T-cell (primary cell): ENCODE data around the gene DGKZ. TPM values are rescaled to one million over a fixed set of nuclear protein-coding genes. Genes with fewer than 3 reads are reported as not detected.
A peak's percentile ranks its signal among the peaks of the same experiment; 100 is the strongest.
"Not testable (repeated sequence)": the region's sequence is repeated elsewhere in the genome, so short reads cannot be mapped to it uniquely, and the experiment has no call there.

Experiments used
- ATAC-seq, 4 experiments: fragments of 200-7000 bp in 3 of 4; fragments of 150-1000 bp in 1 of 4; cut with Tn5 transposase; replicated peaks in 1 of 4; 1 replicate in 3 of 4; 2 replicates in 1 of 4; pipeline ENCODE4 v1.10.0; 2021; ENCODE audit warnings: moderate library complexity in 3 of 4, mild to moderate bottlenecking in 2 of 4, moderate number of reproducible peaks in 1 of 4
- CTCF ChIA-PET, 2 donors: fragments of 300-600 bp; sonication (Branson Sonifier 250); formaldehyde crosslinking; loops; one replicate each; lab custom pipeline; 2022; ENCODE audit warnings: antibody characterized with exemption in 2 of 2; lab: Charles Lee
- POLR2A ChIA-PET, 2 donors: fragments of 300-600 bp; sonication (Branson Sonifier 250); formaldehyde crosslinking; loops; one replicate each; lab custom pipeline; 2022; ENCODE audit warnings: antibody characterized with exemption in 2 of 2; lab: Charles Lee
- DNase-seq, 35 experiments: peaks; one replicate each; pipeline versions ENCODE4 v3.0.0 to v3.0.0-alpha.2; 2013 to 2023
- H3K27ac ChIP-seq: one replicate; pipeline ENCODE4 v1.5.1; 2013; ENCODE audit warnings: low read length
- H3K27me3 ChIP-seq, 2 experiments: replicated peaks in 1 of 2; 1 replicate in 1 of 2; 2 replicates in 1 of 2; pipeline versions ENCODE4 v1.6.1 to v1.7.0; 2013; ENCODE audit warnings: low read length in 1 of 2, mixed read lengths in 1 of 2; ENCODE audit not compliant: control insufficient read depth in 2 of 2, insufficient read depth in 2 of 2; ENCODE audit errors: extremely low read depth in 1 of 2
- H3K36me3 ChIP-seq, 2 donors: 1 replicate in 1 of 2; 2 replicates in 1 of 2; pipeline versions ENCODE4 v1.6.1 to v1.7.0; 2013; ENCODE audit warnings: low read length in 1 of 2; ENCODE audit not compliant: control insufficient read depth in 2 of 2, insufficient read depth in 1 of 2; ENCODE audit errors: extremely low read depth in 1 of 2
- H3K4me1 ChIP-seq, 2 experiments: 1 replicate in 1 of 2; 2 replicates in 1 of 2; pipeline versions ENCODE4 v1.6.1 to v1.7.0; 2013; ENCODE audit warnings: low read length in 2 of 2, mixed read lengths in 1 of 2; ENCODE audit not compliant: insufficient read depth in 2 of 2, control insufficient read depth in 1 of 2; ENCODE audit errors: extremely low read depth in 1 of 2
- H3K4me3 ChIP-seq, 2 donors: 1 replicate in 1 of 2; 2 replicates in 1 of 2; pipeline versions ENCODE4 v1.5.1 to v1.7.0; 2013; ENCODE audit warnings: mild to moderate bottlenecking in 2 of 2, low read length in 1 of 2, moderate library complexity in 1 of 2; ENCODE audit not compliant: control insufficient read depth in 1 of 2; ENCODE audit errors: extremely low read depth in 1 of 2
- H3K9me3 ChIP-seq: 2 replicates; pipeline ENCODE4 v1.7.0; 2013
- H3K27ac Mint-ChIP-seq, 2 donors: one replicate each; pipeline ENCODE4 v1.8.0; 2020 to 2021; ENCODE audit warnings: mild to moderate bottlenecking in 2 of 2, mixed read lengths in 2 of 2
- H3K27me3 Mint-ChIP-seq, 2 donors: one replicate each; pipeline ENCODE4 v1.8.0; 2021 to 2022; ENCODE audit warnings: mixed read lengths in 2 of 2
- H3K36me3 Mint-ChIP-seq: one replicate; pipeline ENCODE4 v1.8.0; 2021; ENCODE audit warnings: mixed read lengths
- H3K4me1 Mint-ChIP-seq, 3 donors: one replicate each; pipeline ENCODE4 v1.8.0; 2020 to 2022; ENCODE audit warnings: mixed read lengths in 3 of 3, mild to moderate bottlenecking in 1 of 3
- H3K4me3 Mint-ChIP-seq, 3 donors: one replicate each; pipeline ENCODE4 v1.8.0; 2020 to 2022; ENCODE audit warnings: mild to moderate bottlenecking in 3 of 3, mixed read lengths in 3 of 3, moderate library complexity in 3 of 3
- H3K9me3 Mint-ChIP-seq, 3 donors: one replicate each; pipeline ENCODE4 v1.8.0; 2020 to 2022; ENCODE audit warnings: mixed read lengths in 3 of 3
- WGBS: methylation state at CpG from one replicate; pipeline ENCODE4 v1.1.5; 2013; ENCODE audit warnings: missing lambda C conversion rate; ENCODE audit not compliant: insufficient coverage; 5-methylcytosine and 5-hydroxymethylcytosine counted together
- total RNA-seq, 35 experiments: library from RNA in 6 of 35; stranded (reverse) in 6 of 35; fragments of 120-200 nt in 1 of 35; gene quantifications; one replicate each; pipeline versions ENCODE4 v1.2.1 to v1.2.4 and lab custom pipeline; 2013 to 2026

The DGKZ gene
- total RNA-seq, 5 donors from 2014 or later (not counting 1 experiment from before 2014, with no cell fraction given) = 235 to 318 (median 251) TPM

GRCh38 chr11:46377831-46378230 lies 30.6 kb downstream of the DGKZ start:
- Mint-ChIP-seq H3K36me3 (peaks cover 25% of the 10 kb centered on the region), H3K27me3 (peaks cover 0 to 5% of the 10 kb centered on the region in 2 donors), H3K27ac (peak overlapping the region in 1 of 2 donors; percentile 17), H3K9me3 (no peaks in the 10 kb centered on the region), H3K4me1 (peaks cover 7 to 11% (median 10%) of the 10 kb centered on the region in 3 donors), H3K4me3 (no peak overlapping the region)
- ATAC-seq (no peak), DNase-seq (no peak)
- Histone ChIP-seq H3K27me3 (peaks cover 0 to 14% of the 10 kb centered on the region in 2 experiments), H3K36me3 (peaks cover 26 to 48% of the 10 kb centered on the region in 2 donors), H3K4me3 (no peak overlapping the region), H3K27ac (no peak overlapping the region), H3K4me1 (peaks cover 6 to 33% of the 10 kb centered on the region in 2 experiments), H3K9me3 (no peaks in the 10 kb centered on the region)
- ChIA-PET POLR2A (no interaction called here), CTCF (interaction anchor here (0.6 to 0.9 kb wide), 2 partner anchors 9 to 63 kb away, joined by 3 to 4 read pairs; no protein-coding TSS in a partner anchor)
- 75% methylated on average over 1 of the region's 5 CpGs for WGBS

GRCh38 chr11:46378296-46378695 lies 31.0 kb downstream of the DGKZ start:
- Histone ChIP-seq H3K9me3 (no peaks in the 10 kb centered on the region), H3K27ac (no peak overlapping the region), H3K27me3 (peaks cover 0 to 19% of the 10 kb centered on the region in 2 experiments), H3K36me3 (peaks cover 25 to 46% of the 10 kb centered on the region in 2 donors), H3K4me1 (peaks cover 6 to 37% of the 10 kb centered on the region in 2 experiments), H3K4me3 (no peak overlapping the region)
- ChIA-PET CTCF (interaction anchor here (0.6 to 0.9 kb wide), 3 partner anchors 9 to 466 kb away, joined by 3 to 4 read pairs (median 3); no protein-coding TSS in a partner anchor), POLR2A (no interaction called here)
- Mint-ChIP-seq H3K27me3 (peaks cover 0 to 6% of the 10 kb centered on the region in 2 donors), H3K4me3 (peak overlapping the region in 1 of 3 donors; percentile 50), H3K36me3 (peaks cover 25% of the 10 kb centered on the region), H3K27ac (peak overlapping the region in 1 of 2 donors; percentile 66), H3K4me1 (peaks cover 7 to 11% (median 10%) of the 10 kb centered on the region in 3 donors), H3K9me3 (no peaks in the 10 kb centered on the region)
- DNase-seq (no peak), ATAC-seq (no peak)
- 92% methylated on average over 8 of the region's 10 CpGs for WGBS

- 82% methylated on average over 8 of the region's 20 CpGs for WGBS
- H3K27me3 Mint-ChIP-seq = peaks cover 0 to 10% of the 10 kb centered on the region in 2 donors
- H3K4me1 ChIP-seq = peaks cover 6 to 37% of the 10 kb centered on the region in 2 experiments
- no peaks in the 10 kb centered on the region for H3K9me3 Mint-ChIP-seq
- ChIA-PET POLR2A (no interaction called here), CTCF (interaction anchor here (0.6 to 0.9 kb wide), 3 partner anchors 8 to 465 kb away, joined by 3 to 4 read pairs (median 3); no protein-coding TSS in a partner anchor)
- peak overlapping the region; percentile 31 to 50 (median 41) for H3K4me3 Mint-ChIP-seq
- peak overlapping the region; percentile 74 to 78 for H3K27ac Mint-ChIP-seq
- peaks cover 23% of the 10 kb centered on the region for H3K36me3 Mint-ChIP-seq
- H3K27ac ChIP-seq = peak overlapping the region; percentile 29
- no peaks in the 10 kb centered on the region for H3K9me3 ChIP-seq
- H3K4me3 ChIP-seq = no peak overlapping the region
- peaks cover 19 to 41% of the 10 kb centered on the region in 2 donors for H3K36me3 ChIP-seq
- DNase-seq (no peak), ATAC-seq (no peak)
- peaks cover 7 to 11% (median 10%) of the 10 kb centered on the region in 3 donors for H3K4me1 Mint-ChIP-seq
- H3K27me3 ChIP-seq = peaks cover 0 to 26% of the 10 kb centered on the region in 2 experiments
Observed at GRCh38 chr11:46378811-46379481, 31.7 kb downstream of the DGKZ start.

- peak in 2 of 35 experiments; percentile 20 to 21 for DNase-seq
Observed at GRCh38 chr11:46379482-46380293, 32.4 kb downstream of the DGKZ start.

GRCh38 chr11:46380340-46381047 lies 33.2 kb downstream of the DGKZ start:
- POLR2A ChIA-PET = no interaction called here
- peaks cover 17% of the 10 kb centered on the region for H3K36me3 Mint-ChIP-seq
- H3K9me3 Mint-ChIP-seq = no peaks in the 10 kb centered on the region
- CTCF ChIA-PET = interaction anchor here in 1 of 2 donors (0.5 to 0.6 kb wide), 2 partner anchors 28 to 536 kb away, joined by 3 read pairs; no protein-coding TSS in a partner anchor
- H3K36me3 ChIP-seq = peaks cover 15 to 26% of the 10 kb centered on the region in 2 donors
- H3K27ac Mint-ChIP-seq = peak overlapping the region; percentile 84 to 85
- H3K27ac ChIP-seq = peak overlapping the region; percentile 38
- H3K4me1 Mint-ChIP-seq = peaks cover 7 to 11% (median 10%) of the 10 kb centered on the region in 3 donors
- peak overlapping the region; percentile 72 to 82 (median 79) for H3K4me3 Mint-ChIP-seq
- peaks cover 6 to 37% of the 10 kb centered on the region in 2 experiments for H3K4me1 ChIP-seq
- peaks cover 0 to 41% of the 10 kb centered on the region in 2 experiments for H3K27me3 ChIP-seq
- peaks cover 0 to 22% of the 10 kb centered on the region in 2 donors for H3K27me3 Mint-ChIP-seq
- no peaks in the 10 kb centered on the region for H3K9me3 ChIP-seq
- WGBS = 0% methylated on average over 27 of the region's 45 CpGs
- ATAC-seq (peak; percentile 32 to 55 (median 39)), DNase-seq (peak in 15 of 35 experiments; percentile 21 to 59 (median 36))
- H3K4me3 ChIP-seq = peak overlapping the region; percentile 67 to 77

More at GRCh38 chr11:46379482-46380293, 32.4 kb downstream of the DGKZ start:
- H3K36me3 ChIP-seq = peaks cover 19 to 34% of the 10 kb centered on the region in 2 donors
- H3K4me3 ChIP-seq, H3K9me3 ChIP-seq, POLR2A ChIA-PET, H3K9me3 Mint-ChIP-seq: not testable (repeated sequence)
- peak overlapping the region; percentile 29 for H3K27ac ChIP-seq
- CTCF ChIA-PET = interaction anchor here in 1 of 2 donors (0.6 kb wide), 1 partner anchor 535 kb away, joined by 3 read pairs; no protein-coding TSS in a partner anchor
- 60% methylated on average over 3 of the region's 36 CpGs for WGBS
- peak overlapping the region; percentile 31 to 82 (median 41) for H3K4me3 Mint-ChIP-seq
- peak overlapping the region; percentile 74 to 78 for H3K27ac Mint-ChIP-seq
- H3K27me3 ChIP-seq = peaks cover 0 to 33% of the 10 kb centered on the region in 2 experiments
- peaks cover 0 to 15% of the 10 kb centered on the region in 2 donors for H3K27me3 Mint-ChIP-seq
- ATAC-seq = peak in 2 of 4 experiments; percentile 8
- peaks cover 7 to 11% (median 10%) of the 10 kb centered on the region in 3 donors for H3K4me1 Mint-ChIP-seq
- peaks cover 6 to 37% of the 10 kb centered on the region in 2 experiments for H3K4me1 ChIP-seq
- H3K36me3 Mint-ChIP-seq = peaks cover 23% of the 10 kb centered on the region
